KMS-11 (cell line): Measurements from ENCODE around the gene PTGIS.
"Not testable (repeated sequence)": the region's sequence is repeated elsewhere in the genome, so short reads cannot be mapped to it uniquely, and the experiment has no call there.

Experiments
- H2AFZ ChIP-seq: fragments of 200-600 bp; sonication (generic); 2 replicates; pipeline ENCODE4 v1.6.1; 2016; ENCODE audit warnings: antibody characterized with exemption, mixed run types, low read depth
- H3K27ac ChIP-seq: fragments of 200-600 bp; sonication (generic); 2 replicates; pipeline ENCODE4 v1.6.1; 2016; ENCODE audit warnings: mild to moderate bottlenecking, mixed run types
- H3K27me3 ChIP-seq: fragments of 200-600 bp; sonication (generic); 2 replicates; pipeline ENCODE4 v1.6.1; 2017; ENCODE audit warnings: mild to moderate bottlenecking, low read depth, mixed run types, moderate library complexity; ENCODE audit not compliant: insufficient read depth
- H3K36me3 ChIP-seq: fragments of 200-600 bp; sonication (generic); 2 replicates; pipeline ENCODE4 v1.6.1; 2017; ENCODE audit warnings: mild to moderate bottlenecking, mixed run types; ENCODE audit not compliant: insufficient read depth
- H3K4me1 ChIP-seq: fragments of 200-600 bp; sonication (generic); 2 replicates; pipeline ENCODE4 v1.6.1; 2016; ENCODE audit warnings: mild to moderate bottlenecking, low read depth, mixed run types; ENCODE audit not compliant: poor library complexity, severe bottlenecking
- H3K4me2 ChIP-seq: fragments of 200-600 bp; sonication (generic); 2 replicates; pipeline ENCODE4 v1.7.0; 2016; ENCODE audit warnings: mild to moderate bottlenecking, mixed run types
- H3K4me3 ChIP-seq: fragments of 200-600 bp; sonication (generic); IDR thresholded peaks from 2 replicates; pipeline ENCODE4 v1.6.1; 2017; ENCODE audit warnings: low read depth, low read length, mixed read lengths; ENCODE audit not compliant: insufficient read depth
- H3K79me2 ChIP-seq: fragments of 200-600 bp; sonication (generic); 2 replicates; pipeline ENCODE4 v1.6.1; 2016; ENCODE audit warnings: low read depth, mixed run types; ENCODE audit not compliant: insufficient read depth
- H3K9ac ChIP-seq: fragments of 200-600 bp; sonication (generic); 2 replicates; pipeline ENCODE4 v1.6.1; 2016; ENCODE audit warnings: mild to moderate bottlenecking, mixed run types
- H4K20me1 ChIP-seq: fragments of 200-600 bp; sonication (generic); 2 replicates; pipeline ENCODE4 v1.6.1; 2016; ENCODE audit warnings: mild to moderate bottlenecking, mixed run types; ENCODE audit not compliant: insufficient read depth
- CTCF ChIP-seq: fragments of 200-600 bp; sonication (generic); conservative IDR thresholded peaks from 2 replicates; pipeline ENCODE4 v1.6.1; 2017; ENCODE audit warnings: low read depth, mild to moderate bottlenecking, antibody characterized with exemption, low read length, moderate library complexity, mixed read lengths

The PTGIS gene

DNA sequence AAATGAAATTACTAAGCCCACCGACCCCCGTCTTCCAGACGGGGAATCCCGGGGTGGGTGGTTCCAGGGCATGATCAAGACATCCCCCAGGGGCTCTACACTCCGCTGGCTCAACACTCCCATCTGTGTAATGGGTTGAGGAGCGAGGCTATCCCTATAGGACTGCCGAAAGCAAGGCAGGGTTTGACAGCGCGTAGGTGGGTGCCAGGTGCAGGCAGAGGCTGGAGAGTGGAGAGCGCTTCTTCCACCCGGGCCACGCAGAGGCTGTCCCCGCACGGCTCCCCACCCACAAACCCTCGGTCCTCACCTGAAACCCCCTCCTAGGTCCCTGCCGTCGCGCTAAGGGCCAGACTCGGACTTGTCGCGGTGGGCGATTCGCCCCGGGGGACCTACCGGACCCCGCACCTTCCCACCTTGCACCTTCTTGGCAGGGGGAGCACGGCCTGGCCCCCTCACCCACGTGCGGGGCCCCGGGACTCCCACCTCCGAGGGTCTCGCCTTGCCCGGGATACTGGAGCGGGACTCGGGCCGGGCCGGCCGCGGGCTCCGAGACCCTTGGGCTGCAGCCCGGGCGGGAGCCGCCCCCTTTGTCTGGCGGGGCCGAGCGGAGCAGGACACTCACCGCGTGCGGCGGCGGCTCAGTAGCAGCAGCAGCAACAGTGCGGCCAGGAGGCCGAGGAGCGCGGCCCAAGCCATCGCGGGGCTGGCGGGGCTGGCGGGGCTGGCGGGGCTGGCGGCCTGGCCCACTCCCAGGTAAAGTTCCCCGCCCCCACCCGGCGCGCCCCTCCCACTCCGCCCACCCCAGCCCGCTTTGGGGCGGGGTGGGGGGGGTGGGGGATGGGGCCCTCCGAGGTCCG lies at the start of gene PTGIS:
TSS of gene PTGIS (minus strand) at position 717 of the 857 bp plus-strand sequence. CDS start at position 696, 21 bp downstream.
- H3K27me3 ChIP-seq, result peaks cover 22% of the 10 kb centered on the region
- no peak within 1 kb of the TSS for H3K27ac ChIP-seq
- no peak for TF ChIP-seq CTCF
- H3K4me3 ChIP-seq, result no peak within 1 kb of the TSS
- H4K20me1 ChIP-seq, result no peaks in the 10 kb centered on the region
- H3K4me1 ChIP-seq, result no peaks in the 10 kb centered on the region
- no peaks in the 10 kb centered on the region for H3K79me2 ChIP-seq
- H3K9ac ChIP-seq, result no peak within 1 kb of the TSS
- H3K36me3 ChIP-seq, result no peaks in the 10 kb centered on the region
- no peak within 1 kb of the TSS for H3K4me2 ChIP-seq
- H2AFZ ChIP-seq, result no peak within 1 kb of the TSS

GRCh38 chr20:49617394-49617793 lies 49.5 kb upstream of the PTGIS start:
- not testable (repeated sequence) for H3K79me2 ChIP-seq, H3K4me3 ChIP-seq, H2AFZ ChIP-seq, H3K27ac ChIP-seq, H3K9ac ChIP-seq, H3K36me3 ChIP-seq, H4K20me1 ChIP-seq, H3K4me2 ChIP-seq
- peaks cover 24% of the 10 kb centered on the region; the same call in 1 of the 2 replicates for H3K27me3 ChIP-seq
- H3K4me1 ChIP-seq, result peaks cover 38% of the 10 kb centered on the region

GRCh38 chr20:49616154-49617007 lies 48.4 kb upstream of the PTGIS start:
- peaks cover 37% of the 10 kb centered on the region for H3K4me1 ChIP-seq
- H4K20me1 ChIP-seq, result no peaks in the 10 kb centered on the region
- H3K4me2 ChIP-seq, result no peak overlapping the region
- no peak overlapping the region for H3K27ac ChIP-seq
- TF ChIP-seq CTCF, result no peak
- no peak overlapping the region for H2AFZ ChIP-seq
- H3K27me3 ChIP-seq, result peaks cover 16% of the 10 kb centered on the region; the same call in 1 of the 2 replicates
- H3K36me3 ChIP-seq, result no peaks in the 10 kb centered on the region
- H3K4me3 ChIP-seq, result no peak overlapping the region
- H3K9ac ChIP-seq, result no peak overlapping the region
- no peaks in the 10 kb centered on the region for H3K79me2 ChIP-seq

DNA sequence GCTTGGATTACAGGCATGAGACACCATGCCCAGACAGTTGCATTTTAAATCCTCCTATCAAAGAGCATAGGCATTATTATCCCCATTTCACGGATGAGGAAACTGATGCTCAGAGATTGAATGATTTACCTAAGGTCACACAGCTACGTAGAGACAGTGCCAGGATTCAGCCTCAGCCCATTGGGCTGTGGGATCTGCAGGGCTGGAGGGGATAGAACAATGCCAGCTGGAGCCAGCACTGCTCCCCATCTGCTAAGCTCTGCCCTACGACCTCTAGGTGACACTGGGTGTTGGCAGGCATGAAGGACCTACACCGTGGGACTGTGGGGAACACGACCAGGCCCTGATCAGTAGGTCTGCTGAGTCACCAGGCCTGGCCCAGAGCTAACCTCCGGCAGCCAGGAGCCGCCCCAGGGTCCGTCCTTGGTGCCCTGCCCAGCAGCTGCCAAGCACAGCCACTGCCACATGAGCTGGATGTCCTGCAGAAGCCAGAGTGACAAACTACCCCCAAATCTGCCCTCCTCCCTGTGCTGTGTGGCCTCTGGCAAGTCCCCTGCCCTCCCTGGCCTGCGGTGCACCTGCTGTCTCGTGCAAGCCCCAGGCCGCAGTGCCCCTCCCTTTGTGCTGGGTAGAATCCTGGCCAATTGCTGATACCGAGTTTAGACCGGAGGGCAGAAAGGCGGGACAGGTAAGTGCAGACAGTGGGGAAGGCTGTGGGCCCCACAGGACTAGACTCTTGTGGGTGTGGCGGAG lies 47.6 kb upstream of the PTGIS start:
- no peak overlapping the region for H3K9ac ChIP-seq
- no peak overlapping the region for H3K4me2 ChIP-seq
- no peaks in the 10 kb centered on the region for H3K79me2 ChIP-seq
- no peak for TF ChIP-seq CTCF
- no peak overlapping the region for H2AFZ ChIP-seq
- H3K4me1 ChIP-seq, result peaks cover 36% of the 10 kb centered on the region
- H3K27ac ChIP-seq, result no peak overlapping the region
- H3K4me3 ChIP-seq, result no peak overlapping the region
- no peaks in the 10 kb centered on the region for H3K36me3 ChIP-seq
- H4K20me1 ChIP-seq, result no peaks in the 10 kb centered on the region
- H3K27me3 ChIP-seq, result peaks cover 16% of the 10 kb centered on the region; the same call in 1 of the 2 replicates

DNA sequence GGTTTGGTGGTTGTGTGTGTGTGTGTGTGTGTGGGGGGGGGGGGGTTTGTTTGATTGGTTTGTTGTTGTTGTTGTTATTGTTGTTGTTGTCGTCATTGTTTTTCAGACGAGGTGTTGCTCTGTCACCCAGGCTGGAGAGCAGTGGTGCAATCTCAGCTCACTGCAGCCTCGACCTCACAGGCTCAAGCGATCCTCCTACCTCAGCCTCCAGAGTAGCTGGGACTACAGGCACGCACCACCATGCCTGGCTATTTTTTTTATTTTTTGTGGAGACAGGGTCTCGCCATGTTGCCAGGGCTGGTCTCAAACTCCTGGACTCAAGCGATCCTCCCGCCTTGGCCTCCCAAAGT lies 47.1 kb upstream of the PTGIS start:
- not testable (repeated sequence) for H3K27ac ChIP-seq, H3K4me2 ChIP-seq, H2AFZ ChIP-seq, H4K20me1 ChIP-seq, H3K36me3 ChIP-seq, H3K9ac ChIP-seq, H3K4me3 ChIP-seq, H3K79me2 ChIP-seq
- H3K4me1 ChIP-seq, result peaks cover 36% of the 10 kb centered on the region
- peaks cover 16% of the 10 kb centered on the region; the same call in 1 of the 2 replicates for H3K27me3 ChIP-seq
